ACHN (cell line): ENCODE data around the gene BCL11B.

Experiments used
- DNase-seq: peaks from one replicate; pipeline ENCODE4 v3.0.0-alpha.2; 2015
- in situ Hi-C: cut with HindIII; loops from 2 replicates; pipeline ENCODE4 v1.10.0; 2017; ENCODE audit warnings: low sequenced_read_pairs, low pct_ligation_motif_present, low pct_unique_long_range_greater_than_20kb

BCL11B gene

DNA sequence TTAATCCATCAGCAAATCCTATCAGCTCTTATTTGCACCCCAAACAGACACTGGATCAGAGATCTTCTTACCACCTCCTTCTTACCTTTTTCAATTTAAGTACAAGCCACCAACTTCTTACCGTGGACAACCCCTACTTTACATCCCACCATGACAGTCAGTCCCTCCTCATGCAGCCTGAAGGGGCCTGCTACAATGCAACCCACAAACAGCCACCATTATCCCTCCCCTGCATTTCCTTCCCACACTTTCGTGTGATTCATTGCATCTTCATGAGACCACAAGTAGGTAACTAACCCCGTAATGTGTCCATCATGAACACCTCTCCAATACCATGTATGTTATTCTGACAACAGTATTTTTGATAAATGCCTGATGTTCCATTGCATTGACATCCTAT lies 108.6 kb downstream of the BCL11B start:
- in situ Hi-C loops: no loop called here
- no peak for DNase-seq

DNA sequence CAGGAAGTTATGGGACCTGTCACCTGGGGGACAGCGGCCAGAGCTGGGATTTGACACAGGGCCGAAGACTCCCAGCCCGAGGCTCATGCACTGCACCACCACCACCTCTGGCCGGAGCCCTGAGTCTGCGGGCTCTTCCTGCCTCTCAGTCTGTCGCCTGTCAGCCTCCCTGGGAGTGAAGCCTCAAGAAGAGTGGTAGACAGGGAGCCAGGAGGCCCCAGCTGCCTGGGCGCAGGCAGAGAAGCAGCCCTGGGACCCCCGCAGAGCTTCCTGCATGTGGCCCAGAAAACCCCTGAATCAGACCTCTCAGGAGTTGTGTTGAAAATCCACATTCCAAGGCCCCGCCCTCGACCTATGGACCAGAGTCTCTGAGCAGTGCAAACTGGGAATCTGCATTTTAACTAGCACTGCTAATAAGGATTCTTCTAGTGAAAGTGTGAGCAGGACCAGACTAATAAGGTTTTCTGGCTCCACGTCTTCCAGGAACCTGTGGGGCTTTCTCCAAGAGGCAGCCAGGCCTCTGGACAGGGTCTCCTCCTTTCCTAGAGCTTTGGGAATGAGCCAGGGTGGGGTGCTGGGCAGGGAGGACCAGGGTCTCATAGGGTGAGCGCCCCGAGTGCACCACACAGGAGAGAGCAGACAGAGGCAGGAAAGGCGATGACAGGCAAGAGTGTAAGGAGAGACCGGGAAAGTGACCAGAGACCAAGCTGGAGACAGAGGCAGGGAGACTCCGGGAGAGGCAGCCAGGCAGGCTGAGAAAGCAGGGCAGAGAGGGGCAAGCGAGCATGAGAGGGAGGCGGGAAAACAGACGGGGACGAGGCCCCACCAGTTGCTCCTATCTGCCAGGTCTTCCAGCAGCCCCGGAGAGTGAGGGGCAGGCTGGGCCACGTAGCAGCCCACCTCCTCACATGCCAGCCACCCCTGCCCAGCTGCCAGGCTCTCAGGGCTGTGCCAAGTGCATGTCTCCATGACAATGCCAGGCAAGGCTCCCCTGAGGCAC lies 112.4 kb downstream of the BCL11B start:
- in situ Hi-C loops: no loop called here
- no peak for DNase-seq

DNA sequence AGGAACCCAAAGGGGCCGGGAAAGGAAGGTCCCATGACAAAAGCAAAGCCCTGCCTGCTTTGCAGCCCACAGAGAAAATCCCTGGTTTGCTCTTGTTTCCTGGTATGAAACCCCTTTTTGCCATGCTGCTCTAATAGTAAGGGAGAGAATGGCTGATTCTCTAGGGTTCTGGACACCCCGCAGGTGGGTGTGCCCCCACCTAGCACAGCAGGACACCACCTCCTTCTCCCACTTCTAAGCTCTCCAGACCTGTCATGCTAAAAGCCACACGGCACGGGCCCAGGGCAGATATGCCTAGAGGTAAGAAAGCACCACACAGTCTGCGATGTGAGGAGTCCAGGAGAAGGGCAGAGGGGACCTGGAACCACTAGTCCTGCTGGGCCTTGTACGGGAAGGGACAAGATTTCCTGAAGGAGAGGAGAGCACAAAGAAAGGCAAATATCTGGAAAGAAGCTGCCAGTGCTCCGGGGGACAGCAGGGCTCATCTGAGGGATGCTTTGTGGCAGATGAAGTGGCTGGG lies 113.3 kb downstream of the BCL11B start:
- no peak for DNase-seq
- in situ Hi-C loops: no loop called here

DNA sequence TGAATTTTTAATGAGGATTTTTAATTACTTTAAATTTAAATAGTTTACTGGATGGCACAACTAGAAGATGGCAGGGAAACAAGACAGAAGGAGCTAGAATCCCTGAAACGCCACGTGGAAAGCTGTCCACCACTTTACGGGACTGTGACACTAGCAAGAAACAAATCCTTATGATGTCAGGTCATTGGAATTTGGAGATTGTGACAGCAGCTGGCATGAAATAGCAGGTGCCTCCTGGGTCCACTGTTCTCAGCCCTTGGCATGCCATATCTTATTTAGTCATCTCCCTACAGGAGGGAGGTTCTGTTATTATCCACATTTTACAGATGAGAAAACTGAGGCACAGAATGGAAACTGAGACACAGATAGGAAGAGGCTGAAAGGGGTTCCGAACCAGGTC lies 113.8 kb downstream of the BCL11B start:
- in situ Hi-C loops: no loop called here
- DNase-seq: no peak

DNA sequence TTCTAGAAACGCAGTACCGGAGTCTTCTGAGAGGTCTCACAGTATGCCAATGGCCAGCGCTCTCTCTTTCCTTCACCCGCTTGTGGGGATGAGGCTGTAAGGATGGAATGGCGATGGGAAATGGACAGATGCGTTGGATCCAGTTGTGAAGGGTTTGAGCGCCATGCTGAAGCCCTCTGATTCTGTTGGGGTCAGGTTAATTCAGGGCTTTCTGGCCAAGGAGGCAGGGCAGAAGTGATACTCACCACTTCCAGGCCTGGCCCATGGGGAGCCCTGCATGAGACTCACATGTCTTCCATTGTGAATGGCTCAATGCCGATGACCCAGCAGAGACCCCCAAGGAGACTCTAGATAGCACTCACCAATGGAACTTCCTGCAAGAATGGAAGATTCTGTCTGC lies 114.3 kb downstream of the BCL11B start:
- DNase-seq: no peak
- in situ Hi-C loops: no loop called here

DNA sequence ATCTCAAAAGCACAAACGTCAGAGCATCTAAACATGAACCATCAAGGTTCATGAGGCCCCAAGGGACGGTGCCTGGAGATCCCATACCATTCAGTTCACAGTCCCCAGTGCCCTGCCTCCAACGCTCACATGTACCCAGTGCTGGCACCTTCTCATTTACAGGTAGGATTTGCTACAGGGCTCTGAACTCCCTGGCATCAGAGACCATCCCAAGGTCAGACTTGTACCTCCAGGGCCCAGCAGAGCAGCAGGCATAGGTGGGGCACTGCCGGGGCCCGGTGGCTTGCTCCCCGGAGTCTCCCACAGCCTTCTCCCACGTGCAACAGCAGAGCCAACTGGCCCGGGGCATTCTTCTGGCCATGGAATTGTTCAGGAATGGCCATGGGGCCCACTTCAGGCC lies 114.8 kb downstream of the BCL11B start:
- in situ Hi-C loops: no loop called here
- no peak for DNase-seq

DNA sequence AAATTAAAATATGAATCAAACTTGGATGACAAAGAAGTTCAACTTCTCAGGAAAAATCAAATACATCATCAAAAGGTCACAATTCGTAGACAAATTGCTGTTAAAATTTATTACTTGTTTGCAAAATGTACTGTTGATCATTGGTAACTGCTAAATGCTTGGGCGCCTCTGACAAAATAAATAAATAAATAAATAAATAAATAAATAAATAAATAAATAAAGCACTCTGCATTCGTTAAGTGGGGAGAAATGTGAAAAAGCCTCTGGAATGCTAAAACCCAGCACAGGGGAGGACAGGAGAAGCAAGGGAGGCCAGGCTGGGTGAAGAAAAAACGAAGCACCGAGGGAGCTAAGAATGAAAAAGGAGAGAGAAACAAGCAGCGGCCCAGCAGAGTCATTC lies 115.2 kb downstream of the BCL11B start:
- no peak for DNase-seq
- in situ Hi-C loops: no loop called here

DNA sequence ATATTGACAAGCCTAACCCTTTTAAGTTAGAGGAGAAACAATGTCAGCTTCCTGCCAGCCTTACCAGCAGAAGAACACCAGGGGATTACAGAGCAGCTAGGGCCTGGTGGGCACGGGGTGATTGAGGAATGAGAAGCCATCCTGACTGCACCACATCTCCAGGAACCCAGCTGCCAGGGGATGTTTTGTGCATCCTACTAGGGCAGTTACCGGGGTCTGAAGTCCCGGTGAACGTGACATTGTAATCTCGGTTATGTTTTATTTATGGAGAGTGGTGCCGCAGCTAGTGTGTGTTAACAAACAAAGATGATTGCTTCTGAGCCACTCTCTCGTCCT lies 115.9 kb downstream of the BCL11B start:
- DNase-seq: no peak
- in situ Hi-C loops: no loop called here

DNA sequence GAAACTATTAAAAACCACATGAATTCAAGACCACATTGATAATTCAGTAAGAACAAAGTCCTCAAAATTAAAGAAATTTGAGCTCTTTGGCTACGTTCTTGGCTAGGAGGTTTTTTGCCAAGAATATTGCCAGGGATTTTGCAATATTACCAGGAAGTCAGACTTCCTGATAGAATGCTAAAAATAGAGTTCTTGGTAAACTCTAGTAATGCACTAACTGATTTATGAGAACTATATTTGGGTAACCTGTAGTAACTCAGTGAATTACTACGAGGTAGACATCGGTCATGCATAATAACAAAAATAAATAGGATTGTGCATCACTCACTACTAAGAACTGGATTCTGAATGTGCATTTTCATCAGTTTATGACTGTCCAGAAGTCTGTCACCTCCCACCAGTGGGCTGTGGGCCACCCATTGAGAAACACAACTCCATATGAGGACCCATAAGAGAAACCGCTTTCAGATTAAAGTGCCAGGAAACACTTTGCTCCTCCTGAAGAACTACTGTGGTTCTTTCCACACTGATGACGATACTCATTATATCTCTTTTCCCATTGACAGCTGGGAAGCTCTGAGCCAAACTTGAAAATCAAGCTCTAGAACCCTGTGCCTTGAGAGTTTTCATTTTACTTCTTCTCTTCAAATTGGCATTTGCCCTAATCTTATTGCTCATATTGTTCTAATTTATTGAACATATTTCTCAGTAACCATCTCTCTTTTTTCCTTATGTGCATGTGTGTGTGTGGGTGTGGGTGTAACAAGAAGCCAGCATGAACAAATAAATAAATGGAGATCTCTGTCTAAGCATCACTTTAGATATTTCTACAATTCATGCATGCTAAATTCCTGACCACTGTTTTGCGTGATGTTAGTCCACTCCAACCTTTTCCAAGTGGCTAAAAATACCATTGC lies 116.6 kb downstream of the BCL11B start:
- DNase-seq: no peak
- in situ Hi-C loops: no loop called here

DNA sequence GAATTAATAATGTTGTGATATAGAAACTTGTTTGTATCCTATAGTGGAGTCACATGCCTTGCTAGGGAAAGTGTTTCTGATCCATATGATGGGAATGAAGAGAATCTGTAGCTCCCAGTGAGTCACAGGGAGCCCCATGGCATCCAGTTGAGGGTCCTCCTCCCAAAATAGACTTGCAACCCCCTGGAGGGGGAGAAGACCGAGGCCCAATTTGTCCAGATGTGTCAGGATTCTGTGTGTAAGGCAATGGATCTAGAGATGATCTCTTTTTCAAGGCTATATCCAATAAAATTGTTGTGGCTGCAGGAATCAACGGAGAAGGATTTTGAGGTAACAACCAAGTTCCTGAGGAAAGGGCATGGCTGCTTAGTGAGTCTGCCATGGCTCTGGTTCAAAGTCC lies 121.8 kb downstream of the BCL11B start:
- in situ Hi-C loops: no loop called here
- DNase-seq: no peak

DNA sequence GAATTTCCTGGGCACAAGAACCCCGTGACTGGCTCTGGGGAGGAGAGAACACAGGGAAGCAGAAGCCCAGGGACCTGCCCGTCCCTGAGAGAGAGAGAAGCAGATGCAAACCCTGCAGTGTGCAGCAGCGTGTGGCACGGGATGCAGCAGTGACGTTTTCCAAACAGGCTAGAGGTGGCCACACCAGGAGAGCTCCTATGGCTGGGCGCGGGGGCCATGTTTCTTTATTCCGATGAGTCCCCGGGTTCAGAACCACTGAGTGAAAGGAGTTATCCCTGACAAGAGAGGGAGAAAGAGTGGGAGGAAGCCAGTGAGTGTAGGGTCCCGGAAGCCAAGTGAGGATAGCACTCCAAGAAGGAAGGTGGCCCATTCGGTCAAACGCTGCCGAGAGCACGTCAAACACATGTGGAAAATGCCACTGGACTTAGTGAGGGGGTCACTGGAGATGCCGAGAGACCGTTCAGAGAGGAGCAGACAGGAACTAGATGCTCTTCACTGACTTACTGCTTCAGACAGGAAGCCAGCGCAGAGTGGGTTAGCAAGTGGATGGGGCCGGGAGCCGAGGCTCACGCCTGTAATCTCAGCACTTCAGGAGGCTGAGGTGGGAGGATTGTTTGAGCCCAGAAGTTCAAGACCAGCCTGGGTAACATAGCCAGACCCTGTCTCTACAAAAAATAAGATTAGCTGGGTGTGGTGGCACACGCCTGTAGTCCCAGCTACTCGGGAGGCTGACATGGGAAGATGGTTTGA lies 123.0 kb downstream of the BCL11B start:
- in situ Hi-C loops: no loop called here
- no peak for DNase-seq

DNA sequence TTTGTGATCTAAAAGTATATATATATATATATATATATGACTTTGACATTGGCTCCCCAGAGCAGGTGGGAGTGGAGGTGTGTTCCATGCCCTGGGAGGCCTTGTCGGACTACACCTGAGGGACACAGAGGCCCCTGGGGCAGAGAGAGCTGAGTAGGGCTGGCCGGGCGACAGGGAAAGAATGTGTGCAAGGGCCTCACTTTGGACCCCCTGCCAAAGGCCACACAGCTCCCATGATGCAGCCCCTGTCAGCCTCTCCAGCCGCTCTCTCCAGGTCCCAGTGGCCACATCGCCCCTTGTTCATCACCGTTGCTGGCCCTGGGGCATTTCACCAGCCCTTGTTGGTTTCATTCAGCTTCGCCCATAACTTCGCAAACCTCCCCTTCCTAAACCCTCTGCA lies 123.9 kb downstream of the BCL11B start:
- in situ Hi-C loops: no loop called here
- no peak for DNase-seq

DNA sequence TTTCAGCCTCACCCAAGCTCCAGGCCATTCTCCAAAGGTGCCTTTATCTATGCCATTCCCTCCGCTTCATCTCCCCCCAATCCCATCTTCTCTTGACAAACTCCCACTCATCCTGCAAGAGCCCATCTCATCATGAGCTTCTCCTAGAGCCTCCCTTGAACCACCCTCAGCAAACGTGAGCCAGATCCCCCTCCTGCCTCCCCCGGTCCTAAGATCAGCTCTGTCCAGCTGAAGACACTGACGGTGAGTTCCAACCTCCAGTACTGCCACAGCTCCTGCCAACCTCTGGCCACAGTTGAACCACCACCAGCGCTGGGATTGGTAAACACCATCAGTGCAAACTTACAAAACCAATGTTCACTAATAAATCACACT lies 124.6 kb downstream of the BCL11B start:
- in situ Hi-C loops: no loop called here
- DNase-seq: no peak

DNA sequence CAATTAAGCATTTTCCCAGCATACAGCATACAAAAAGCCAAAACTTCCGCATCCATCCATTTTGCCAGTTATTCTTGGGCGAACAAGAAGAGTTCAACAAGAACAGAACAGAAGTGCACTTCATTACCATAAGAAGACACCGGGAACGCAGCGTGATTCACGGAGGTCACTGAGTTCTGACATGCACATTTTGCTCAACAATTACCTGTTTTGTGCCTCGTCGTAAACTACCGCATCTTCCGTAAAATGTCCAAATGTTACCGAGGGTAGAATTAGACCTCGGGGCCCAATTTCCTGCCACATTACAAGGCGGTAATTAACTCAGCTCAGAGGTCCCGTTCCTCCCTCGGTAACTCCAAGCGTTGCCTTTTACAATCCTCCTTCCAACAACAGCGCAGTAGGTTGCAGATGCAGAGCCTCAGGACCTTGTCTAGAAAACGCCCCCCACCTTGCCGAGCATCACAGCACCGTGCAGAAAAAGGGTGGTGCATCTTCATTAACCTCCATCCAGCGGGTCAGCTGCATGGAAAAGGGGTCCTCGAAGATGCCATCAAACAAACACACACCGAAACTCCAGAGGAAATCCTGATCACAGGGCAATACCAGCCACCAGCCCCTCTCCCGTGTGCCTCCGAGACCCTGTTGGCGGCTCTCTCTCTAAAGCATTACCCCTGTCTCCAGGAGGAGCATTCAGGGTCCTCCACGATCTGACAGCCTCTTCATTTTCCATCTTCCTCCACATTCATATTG lies 125.2 kb downstream of the BCL11B start:
- in situ Hi-C loops: no loop called here
- no peak for DNase-seq

DNA sequence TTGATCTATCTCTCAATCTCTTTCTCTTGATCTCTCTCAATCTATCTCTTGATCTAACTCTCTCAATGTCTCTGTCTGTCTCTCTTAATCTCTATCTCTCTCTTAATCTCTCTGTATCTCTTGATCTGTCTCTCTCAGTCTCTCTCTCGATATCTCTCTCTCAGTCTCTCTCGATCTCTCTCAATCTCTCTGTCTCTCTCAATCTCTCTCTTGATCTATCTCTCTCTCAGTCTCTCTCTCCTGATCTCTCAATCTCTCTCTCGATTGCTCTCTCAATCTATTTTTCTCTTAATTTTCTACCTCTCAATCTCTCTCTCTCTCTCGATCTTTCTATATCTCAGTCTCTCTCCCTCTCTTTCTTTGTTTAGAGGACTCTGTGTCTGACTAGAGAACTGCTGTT lies 126.7 kb downstream of the BCL11B start:
- DNase-seq: no peak
- in situ Hi-C loops: no loop called here

DNA sequence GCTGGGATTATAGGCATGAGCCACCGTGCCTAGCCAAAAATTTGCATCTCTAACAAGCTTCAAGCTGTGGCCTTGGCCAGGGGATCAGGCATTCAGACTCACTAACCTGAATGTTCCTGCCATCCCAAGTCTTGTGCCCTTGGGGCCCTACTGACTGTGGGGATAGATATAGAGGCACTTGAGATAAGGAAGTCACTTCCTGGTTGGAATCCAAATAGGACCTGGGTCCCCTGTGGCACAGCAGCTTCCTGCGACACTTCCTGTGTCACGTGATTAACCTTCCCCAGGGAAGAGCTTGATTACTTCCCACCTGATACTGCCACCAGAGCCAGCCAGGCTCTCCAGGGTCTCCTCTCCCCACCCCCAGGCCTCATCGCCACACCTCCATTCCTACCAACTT lies 128.2 kb downstream of the BCL11B start:
- DNase-seq: no peak
- in situ Hi-C loops: no loop called here

DNA sequence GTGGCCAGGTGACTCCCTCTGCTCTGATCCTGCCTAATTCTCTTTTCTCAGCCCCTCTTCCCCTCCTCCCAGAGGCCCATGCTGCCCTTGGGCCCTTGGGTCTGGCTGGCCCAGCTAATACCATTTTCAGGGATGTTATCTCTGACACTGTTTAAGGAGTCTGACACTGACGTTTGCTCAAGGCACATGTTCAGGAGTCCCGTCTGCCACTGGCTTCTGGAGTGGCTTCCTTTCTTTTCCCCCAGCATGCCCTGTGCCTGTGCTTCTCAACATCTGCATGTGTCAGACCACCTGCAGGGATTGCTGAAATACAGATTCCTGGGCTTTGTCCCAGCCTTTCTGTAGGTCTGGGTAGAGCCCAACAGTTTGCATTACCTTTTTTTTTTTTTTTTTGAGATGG lies 128.9 kb downstream of the BCL11B start:
- in situ Hi-C loops: no loop called here
- DNase-seq: no peak

DNA sequence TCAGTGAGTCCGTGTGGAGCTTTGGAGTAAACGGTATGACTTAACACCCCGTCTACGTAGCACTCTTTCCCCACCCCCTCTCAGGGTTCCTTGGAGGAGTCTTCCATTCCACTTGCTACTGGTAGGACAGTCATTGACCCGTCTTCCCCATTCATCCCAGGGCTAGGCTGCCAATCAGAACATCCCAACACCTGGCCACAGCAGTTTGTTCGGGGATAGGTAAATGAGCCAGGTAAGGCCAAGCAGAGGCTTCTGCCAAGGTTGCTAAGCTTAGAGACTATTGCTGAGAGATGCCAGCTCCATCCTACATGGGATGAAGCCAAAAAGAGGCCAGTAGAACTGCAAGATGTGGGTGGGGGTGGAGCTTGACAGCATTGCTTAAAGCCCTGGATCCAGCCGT lies 130.8 kb downstream of the BCL11B start:
- DNase-seq: no peak
- in situ Hi-C loops: no loop called here
